ENCODE results near the gene LYPD6B.

The LYPD6B gene

DNA sequence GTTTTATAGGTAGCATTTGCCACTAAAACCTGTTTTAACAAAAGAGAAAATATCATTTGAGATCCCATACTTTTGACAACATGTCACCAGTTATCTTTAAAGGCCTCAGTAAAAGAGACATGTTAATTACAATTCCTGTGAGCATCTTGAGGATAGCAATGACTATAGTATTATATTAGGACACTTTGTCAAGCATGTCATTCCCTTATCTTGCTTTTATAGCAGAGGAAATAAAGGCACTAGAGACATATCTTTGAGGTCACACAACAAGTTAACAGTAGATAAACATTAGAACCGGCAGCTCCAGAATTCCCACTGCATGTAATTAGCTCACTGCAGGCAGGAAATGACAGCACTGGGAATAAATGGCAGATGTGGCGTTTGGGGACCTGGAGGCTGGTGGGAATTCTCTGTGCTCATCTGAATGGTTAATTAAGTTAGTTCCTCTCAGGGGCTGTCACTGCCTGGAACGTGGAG is 25.9 kb downstream of the LYPD6B start:
- peaks cover 4% of the 10 kb centered on the region for H3K4me1 ChIP-seq (ENCODE audit: control insufficient read depth, insufficient read depth, low read length)

DNA sequence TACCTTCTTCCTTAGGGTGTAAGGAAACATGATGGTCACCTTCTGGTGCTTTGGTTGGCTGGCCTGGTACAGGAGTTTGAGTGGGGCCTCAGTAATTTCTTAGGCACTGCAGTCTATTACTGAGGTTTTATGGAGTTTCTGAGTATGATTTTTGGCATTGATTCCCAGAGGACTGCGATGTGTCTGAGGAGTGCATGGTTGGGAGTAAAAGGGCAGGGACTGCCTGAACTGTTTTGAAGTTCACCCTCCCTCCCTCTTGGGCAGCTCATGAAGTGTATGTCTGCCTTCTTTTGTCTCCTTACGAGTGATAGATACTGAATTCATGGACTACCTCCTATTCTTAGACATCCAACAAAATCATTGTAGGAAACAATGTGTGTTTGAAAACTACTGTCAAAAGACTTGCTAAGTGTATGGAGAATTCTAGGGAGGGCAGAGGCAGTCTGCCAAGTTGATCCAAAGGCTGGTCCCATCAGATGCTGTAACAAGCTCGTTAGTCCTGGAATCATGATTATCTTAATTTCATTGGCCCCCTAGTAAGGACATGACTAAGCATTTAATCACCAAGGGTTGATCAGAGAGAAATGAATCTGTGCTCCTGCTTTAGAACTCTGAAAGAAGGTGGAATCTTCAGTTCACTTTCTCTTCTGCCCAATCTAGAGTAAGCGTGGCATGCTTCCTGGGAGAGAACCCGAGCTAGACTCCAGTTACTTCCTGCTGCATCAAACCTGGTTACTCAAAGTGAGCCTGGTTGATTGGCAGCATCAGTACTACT is 26.5 kb downstream of the LYPD6B start:
- peaks cover 8% of the 10 kb centered on the region for H3K4me1 ChIP-seq (ENCODE audit: control insufficient read depth, insufficient read depth, low read length)
- no peaks in the 10 kb centered on the region for H3K9me3 ChIP-seq (ENCODE audit: control insufficient read depth, low read length)
- no peak overlapping the region for H3K9ac ChIP-seq (ENCODE audit: low read length)
- no peak for DNase-seq (ENCODE audit: low read depth)
- no peak overlapping the region for H3K4me3 ChIP-seq (ENCODE audit: low read length)
- peaks cover 3% of the 10 kb centered on the region for H3K27me3 ChIP-seq (replicated peaks; ENCODE audit: control insufficient read depth, insufficient read depth, low read length)
- no peaks in the 10 kb centered on the region for H3K36me3 ChIP-seq (ENCODE audit: control insufficient read depth, insufficient read depth, low read length, severe bottlenecking)

More for the DNA sequence above, 25.9 kb downstream of the LYPD6B start:
- Histone ChIP-seq H3K36me3 (ENCODE audit: control insufficient read depth, insufficient read depth, low read length, severe bottlenecking) (no peaks in the 10 kb centered on the region), H3K9me3 (ENCODE audit: control insufficient read depth, low read length) (no peaks in the 10 kb centered on the region), H3K4me3 (ENCODE audit: low read length) (no peak overlapping the region), H3K27me3 (replicated peaks; ENCODE audit: control insufficient read depth, insufficient read depth, low read length) (peaks cover 3% of the 10 kb centered on the region), H3K9ac (ENCODE audit: low read length) (no peak overlapping the region)
- no peak for DNase-seq (ENCODE audit: low read depth)

DNA sequence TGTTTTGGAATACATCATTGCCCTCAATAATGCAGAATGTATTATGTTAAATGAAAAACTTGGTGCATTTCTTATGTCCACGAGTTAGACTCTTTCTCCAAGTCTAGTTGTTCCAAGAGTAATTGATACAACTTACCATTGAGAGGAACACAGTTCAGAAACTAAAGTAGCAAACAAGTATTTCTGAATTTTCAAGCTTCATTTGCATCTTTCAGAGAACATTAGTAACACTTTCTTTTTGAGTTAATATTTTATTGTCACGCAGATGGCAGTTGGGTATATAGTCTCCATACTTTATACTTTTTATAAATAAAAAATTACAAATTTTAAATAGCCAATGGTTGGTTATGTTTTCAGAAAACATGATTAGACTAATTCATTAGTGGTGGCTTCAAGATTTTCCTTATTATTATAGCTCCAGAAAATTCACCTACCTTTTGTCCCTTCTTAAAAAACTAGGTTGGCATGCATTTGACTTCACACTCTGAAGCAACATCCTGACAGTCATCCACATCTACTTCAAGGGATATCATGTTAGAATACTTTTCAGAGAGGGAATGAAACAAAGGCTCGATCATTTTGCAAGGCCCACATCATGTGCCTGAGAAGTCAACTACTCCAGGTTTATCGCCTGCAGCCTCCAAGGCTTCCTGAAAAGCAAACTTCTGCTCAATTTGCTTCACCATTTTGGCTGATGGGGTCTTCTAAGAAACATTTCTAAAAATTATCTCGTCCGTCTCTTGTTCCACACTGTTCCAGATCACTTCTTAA is 29.9 kb downstream of the LYPD6B start:
- no peaks in the 10 kb centered on the region for H3K9me3 ChIP-seq (ENCODE audit: control insufficient read depth, low read length)
- peaks cover 10% of the 10 kb centered on the region for H3K4me1 ChIP-seq (ENCODE audit: control insufficient read depth, insufficient read depth, low read length)
- no peak overlapping the region for H3K4me3 ChIP-seq (ENCODE audit: low read length)
- no peaks in the 10 kb centered on the region for H3K36me3 ChIP-seq (ENCODE audit: control insufficient read depth, insufficient read depth, low read length, severe bottlenecking)
- peaks cover 4% of the 10 kb centered on the region for H3K27me3 ChIP-seq (replicated peaks; ENCODE audit: control insufficient read depth, insufficient read depth, low read length)
- no peak overlapping the region for H3K9ac ChIP-seq (ENCODE audit: low read length)
- no peak for DNase-seq (ENCODE audit: low read depth)

DNA sequence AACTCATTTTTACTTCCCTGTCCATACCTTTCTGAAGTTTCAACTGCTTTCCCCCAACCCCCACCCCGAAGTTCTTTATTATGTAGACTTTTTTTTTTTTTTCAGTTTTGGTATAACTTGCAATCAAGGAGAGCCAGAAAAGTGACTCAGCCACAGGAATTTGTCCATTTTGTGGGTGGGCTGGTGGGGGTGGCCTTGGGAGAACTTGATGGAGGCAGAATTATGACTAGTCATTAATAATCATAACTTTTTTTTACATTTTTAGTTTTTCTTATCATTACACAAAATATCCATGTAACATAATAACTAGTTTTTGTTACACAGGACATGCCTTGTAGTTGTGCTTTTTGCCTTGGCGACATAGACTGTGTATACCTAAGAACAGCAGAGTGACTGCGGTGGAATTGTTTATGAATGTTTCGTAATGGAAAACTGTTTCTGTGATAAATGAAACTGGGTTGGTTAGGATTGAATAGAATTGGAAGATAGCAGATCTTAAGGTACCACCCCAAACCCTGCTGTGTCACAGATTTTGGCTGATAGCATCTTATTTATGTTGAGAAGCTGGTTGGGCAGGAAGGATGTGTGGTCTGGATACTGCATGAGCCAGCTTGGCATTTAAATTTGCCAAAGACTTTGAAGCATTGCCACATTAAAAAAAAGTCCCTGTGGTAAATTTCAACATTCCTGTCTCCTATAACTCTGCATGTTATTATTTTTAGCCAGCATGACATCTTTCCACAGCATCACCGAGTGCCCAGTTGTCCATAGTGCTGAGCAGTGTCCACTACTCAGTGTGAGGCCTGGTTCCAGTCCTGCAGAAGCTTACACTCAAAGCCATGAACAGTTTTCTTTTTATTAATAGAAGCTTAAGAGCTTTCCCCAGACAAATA is 30.7 kb downstream of the LYPD6B start:
- Histone ChIP-seq H3K4me3 (ENCODE audit: low read length) (no peak overlapping the region), H3K27me3 (replicated peaks; ENCODE audit: control insufficient read depth, insufficient read depth, low read length) (peaks cover 4% of the 10 kb centered on the region), H3K4me1 (ENCODE audit: control insufficient read depth, insufficient read depth, low read length) (peaks cover 10% of the 10 kb centered on the region), H3K9me3 (ENCODE audit: control insufficient read depth, low read length) (no peaks in the 10 kb centered on the region), H3K9ac (ENCODE audit: low read length) (no peak overlapping the region), H3K36me3 (ENCODE audit: control insufficient read depth, insufficient read depth, low read length, severe bottlenecking) (no peaks in the 10 kb centered on the region)
- DNase-seq (ENCODE audit: low read depth), result peak; percentile 80

DNA sequence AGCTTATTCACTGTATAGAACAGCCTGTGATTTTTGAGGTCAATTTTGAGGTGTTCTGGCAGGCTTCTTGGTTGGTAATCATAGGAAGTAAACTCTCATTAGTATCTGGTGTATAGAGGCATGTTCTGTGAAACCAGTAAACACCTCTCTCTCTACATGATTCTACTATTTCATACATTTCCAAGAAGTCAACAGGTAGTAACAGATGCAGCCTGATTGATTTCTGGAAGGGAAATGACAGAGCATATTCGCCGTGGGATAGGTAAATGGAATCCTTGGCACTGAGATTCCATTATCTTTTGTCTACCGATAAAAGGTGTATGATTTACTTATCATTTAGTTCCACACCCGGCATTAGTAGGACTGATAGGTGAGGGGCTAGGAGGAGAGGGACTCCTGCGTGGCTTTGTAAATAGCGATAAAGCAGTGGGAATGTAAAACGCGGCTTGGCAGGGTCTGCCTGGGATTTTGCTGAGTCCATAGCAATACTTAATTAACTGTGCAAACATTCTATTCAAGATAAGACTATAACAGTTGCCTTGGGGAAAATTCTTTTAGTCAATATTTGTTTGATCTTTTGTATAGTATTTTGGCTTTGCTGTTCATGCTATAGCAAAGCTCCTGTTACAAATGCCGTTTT is 32.3 kb downstream of the LYPD6B start:
- Histone ChIP-seq H3K27me3 (replicated peaks; ENCODE audit: control insufficient read depth, insufficient read depth, low read length) (peaks cover 4% of the 10 kb centered on the region), H3K36me3 (ENCODE audit: control insufficient read depth, insufficient read depth, low read length, severe bottlenecking) (no peaks in the 10 kb centered on the region), H3K4me3 (ENCODE audit: low read length) (no peak overlapping the region), H3K4me1 (ENCODE audit: control insufficient read depth, insufficient read depth, low read length) (peaks cover 10% of the 10 kb centered on the region), H3K9me3 (ENCODE audit: control insufficient read depth, low read length) (no peaks in the 10 kb centered on the region), H3K9ac (ENCODE audit: low read length) (no peak overlapping the region)
- no peak for DNase-seq (ENCODE audit: low read depth)

DNA sequence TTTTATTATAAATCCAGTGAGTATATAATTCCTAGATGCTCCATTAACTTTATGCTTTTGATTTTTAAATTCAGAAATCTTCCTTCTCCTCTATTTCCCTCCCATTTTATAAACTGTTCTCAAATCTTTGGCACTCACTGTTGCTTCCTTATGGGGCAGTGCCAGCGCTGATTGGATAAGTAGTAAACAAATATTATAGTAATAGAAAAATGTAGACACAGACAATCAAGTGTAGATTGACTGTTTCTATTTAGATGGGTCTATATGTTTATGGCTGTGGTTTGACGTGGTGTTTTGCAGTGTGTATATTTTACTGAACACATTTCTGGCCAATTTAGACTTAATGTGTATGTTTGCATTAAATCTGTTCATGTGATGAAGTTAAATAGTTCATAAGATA is 36.6 kb downstream of the LYPD6B start:
- Histone ChIP-seq H3K4me1 (ENCODE audit: control insufficient read depth, insufficient read depth, low read length) (peaks cover 5% of the 10 kb centered on the region), H3K4me3 (ENCODE audit: low read length) (no peak overlapping the region), H3K27me3 (replicated peaks; ENCODE audit: control insufficient read depth, insufficient read depth, low read length) (peaks cover 4% of the 10 kb centered on the region), H3K9ac (ENCODE audit: low read length) (no peak overlapping the region), H3K36me3 (ENCODE audit: control insufficient read depth, insufficient read depth, low read length, severe bottlenecking) (no peaks in the 10 kb centered on the region), H3K9me3 (ENCODE audit: control insufficient read depth, low read length) (no peaks in the 10 kb centered on the region)
- DNase-seq (ENCODE audit: low read depth), result no peak

DNA sequence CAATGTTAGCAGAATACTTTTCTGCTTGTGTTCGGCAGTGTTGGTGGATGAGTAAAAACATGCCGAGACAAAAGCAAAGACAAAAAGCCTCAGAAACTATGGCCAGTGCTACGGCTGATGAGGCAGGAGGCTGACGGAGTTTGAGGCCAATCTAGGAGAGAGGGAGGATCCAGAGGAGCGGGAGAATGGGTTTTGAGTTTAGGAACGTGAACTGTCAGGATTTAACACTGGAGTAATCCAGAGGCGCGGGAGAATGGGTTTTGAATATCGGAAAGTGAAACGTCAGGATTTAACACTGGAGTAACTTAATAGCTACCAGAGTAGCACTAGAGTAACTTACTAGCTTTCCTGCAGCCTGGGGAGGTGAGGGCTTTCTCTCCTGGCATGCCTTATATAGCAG is 37.4 kb downstream of the LYPD6B start:
- H3K9ac ChIP-seq (ENCODE audit: low read length), result no peak overlapping the region
- H3K4me3 ChIP-seq (ENCODE audit: low read length), result peak overlapping the region; percentile 53

DNA sequence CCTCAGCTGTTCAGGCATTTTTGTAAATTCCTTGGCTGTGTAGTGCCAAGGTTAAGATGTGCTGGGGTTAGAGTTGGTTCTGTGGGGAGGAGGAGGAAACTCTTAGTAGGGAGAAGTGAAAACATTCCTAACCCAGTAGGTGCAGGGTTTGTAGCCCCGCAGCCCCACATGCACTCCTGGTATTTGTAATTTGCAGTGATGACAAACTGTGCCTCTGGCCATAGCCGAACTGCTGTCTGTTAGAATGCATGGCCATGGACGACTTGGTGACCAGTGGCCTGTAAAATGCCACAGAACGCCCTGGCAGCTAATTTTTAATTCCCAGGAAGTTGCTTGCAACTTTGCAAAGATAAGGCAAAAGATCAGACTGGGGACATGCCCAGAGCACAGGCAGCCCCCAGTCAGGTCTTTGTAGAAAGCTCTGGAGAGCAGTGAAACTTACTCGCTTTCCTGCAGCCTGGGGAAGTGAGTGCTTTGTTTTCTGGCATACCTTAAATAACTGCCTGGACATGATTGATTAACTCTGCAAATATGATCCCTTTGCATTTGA is 38.4 kb downstream of the LYPD6B start:
- peak; percentile 55 for DNase-seq (ENCODE audit: low read depth)

More for the DNA sequence above, 37.4 kb downstream of the LYPD6B start:
- Histone ChIP-seq H3K9me3 (ENCODE audit: control insufficient read depth, low read length) (no peaks in the 10 kb centered on the region), H3K36me3 (ENCODE audit: control insufficient read depth, insufficient read depth, low read length, severe bottlenecking) (no peaks in the 10 kb centered on the region), H3K27me3 (replicated peaks; ENCODE audit: control insufficient read depth, insufficient read depth, low read length) (peaks cover 4% of the 10 kb centered on the region), H3K4me1 (ENCODE audit: control insufficient read depth, insufficient read depth, low read length) (peaks cover 4% of the 10 kb centered on the region)
- peak; percentile 34 for DNase-seq (ENCODE audit: low read depth)

DNA sequence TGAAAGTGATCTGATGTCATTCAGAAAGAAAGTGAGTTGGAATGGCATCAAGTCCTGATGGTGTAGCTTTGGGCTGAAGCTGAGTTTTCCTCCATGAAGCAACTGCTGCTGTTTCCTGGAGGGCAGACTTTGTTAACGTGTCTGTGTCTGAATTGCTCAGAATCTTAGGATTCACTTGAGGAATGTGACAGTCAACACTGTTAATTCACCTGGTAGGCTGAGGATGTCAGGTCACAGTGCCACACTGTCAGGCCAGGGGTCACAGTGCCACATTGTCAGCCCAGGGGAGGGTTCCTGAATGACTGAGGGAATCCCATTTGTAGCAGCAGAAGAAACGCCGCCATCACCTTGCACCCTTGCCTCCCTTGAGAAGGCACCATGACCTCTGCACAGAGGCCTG is 39.4 kb downstream of the LYPD6B start:
- Histone ChIP-seq H3K9ac (ENCODE audit: low read length) (no peak overlapping the region), H3K9me3 (ENCODE audit: control insufficient read depth, low read length) (no peaks in the 10 kb centered on the region), H3K27me3 (replicated peaks; ENCODE audit: control insufficient read depth, insufficient read depth, low read length) (peaks cover 4% of the 10 kb centered on the region), H3K36me3 (ENCODE audit: control insufficient read depth, insufficient read depth, low read length, severe bottlenecking) (no peaks in the 10 kb centered on the region), H3K4me3 (ENCODE audit: low read length) (no peak overlapping the region), H3K4me1 (ENCODE audit: control insufficient read depth, insufficient read depth, low read length) (peaks cover 4% of the 10 kb centered on the region)
- DNase-seq (ENCODE audit: low read depth), result no peak

More for the DNA sequence above, 38.4 kb downstream of the LYPD6B start:
- Histone ChIP-seq H3K9ac (ENCODE audit: low read length) (no peak overlapping the region), H3K9me3 (ENCODE audit: control insufficient read depth, low read length) (no peaks in the 10 kb centered on the region), H3K27me3 (replicated peaks; ENCODE audit: control insufficient read depth, insufficient read depth, low read length) (peaks cover 4% of the 10 kb centered on the region), H3K36me3 (ENCODE audit: control insufficient read depth, insufficient read depth, low read length, severe bottlenecking) (no peaks in the 10 kb centered on the region), H3K4me1 (ENCODE audit: control insufficient read depth, insufficient read depth, low read length) (peaks cover 4% of the 10 kb centered on the region), H3K4me3 (ENCODE audit: low read length) (no peak overlapping the region)

DNA sequence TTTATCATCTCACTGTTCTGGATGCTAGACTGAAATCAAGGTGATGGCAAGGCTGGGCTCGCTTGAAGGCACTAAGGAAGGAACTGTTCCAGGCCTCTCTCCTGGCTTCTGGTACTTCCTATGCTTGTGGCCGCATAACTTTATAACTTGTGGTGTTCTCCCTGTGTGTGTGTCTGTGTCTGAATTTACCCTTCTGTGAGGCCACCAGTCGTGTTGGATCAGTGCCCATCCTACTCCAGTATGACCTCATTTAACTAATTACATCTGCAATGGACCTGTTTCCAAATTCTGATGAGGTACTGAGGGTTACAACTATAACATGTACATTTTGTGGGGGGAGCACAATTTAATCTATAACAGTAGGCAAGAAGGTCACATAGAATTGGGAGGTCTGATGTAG is 41.6 kb downstream of the LYPD6B start:
- no peak for DNase-seq (ENCODE audit: low read depth)
- H3K27me3 ChIP-seq (replicated peaks; ENCODE audit: control insufficient read depth, insufficient read depth, low read length), result peaks cover 6% of the 10 kb centered on the region
- H3K36me3 ChIP-seq (ENCODE audit: control insufficient read depth, insufficient read depth, low read length, severe bottlenecking), result no peaks in the 10 kb centered on the region
- H3K4me1 ChIP-seq (ENCODE audit: control insufficient read depth, insufficient read depth, low read length), result peaks cover 18% of the 10 kb centered on the region
- H3K4me3 ChIP-seq (ENCODE audit: low read length), result no peak overlapping the region
- H3K9me3 ChIP-seq (ENCODE audit: control insufficient read depth, low read length), result no peaks in the 10 kb centered on the region
- H3K9ac ChIP-seq (ENCODE audit: low read length), result no peak overlapping the region
